ENCODE data around the gene SH3RF3. TPM values are rescaled to one million over a fixed set of nuclear protein-coding genes. Genes with fewer than 3 reads are reported as not detected.

SH3RF3 gene
- total RNA-seq, 1 donor from 2014 or later = 59.5 TPM

DNA sequence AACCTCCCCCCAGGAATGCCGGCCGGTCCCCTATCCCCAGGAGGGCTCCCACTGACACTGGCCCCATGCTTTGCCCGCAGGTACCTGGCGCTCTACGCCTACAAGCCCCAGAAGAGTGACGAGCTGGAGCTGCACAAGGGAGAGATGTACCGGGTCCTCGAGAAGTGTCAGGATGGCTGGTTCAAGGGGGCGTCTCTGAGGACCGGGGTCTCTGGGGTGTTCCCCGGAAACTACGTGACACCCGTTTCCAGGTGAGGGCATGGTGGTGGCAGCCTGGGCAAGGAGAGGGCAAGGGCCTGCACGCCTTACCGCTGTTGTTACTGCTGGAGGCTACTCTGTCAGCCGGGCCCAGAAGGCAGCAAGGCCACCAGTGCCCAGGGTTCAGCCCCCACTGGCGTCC, 303.4 kb downstream of the SH3RF3 start:
- peak; percentile 83 for DNase-seq (ENCODE audit: low spot score)
- H3K4me3 Mint-ChIP-seq (ENCODE audit: unreplicated experiment) = no peak overlapping the region
- H3K4me1 Mint-ChIP-seq (ENCODE audit: low read depth) = peaks cover 47% of the 10 kb centered on the region

DNA sequence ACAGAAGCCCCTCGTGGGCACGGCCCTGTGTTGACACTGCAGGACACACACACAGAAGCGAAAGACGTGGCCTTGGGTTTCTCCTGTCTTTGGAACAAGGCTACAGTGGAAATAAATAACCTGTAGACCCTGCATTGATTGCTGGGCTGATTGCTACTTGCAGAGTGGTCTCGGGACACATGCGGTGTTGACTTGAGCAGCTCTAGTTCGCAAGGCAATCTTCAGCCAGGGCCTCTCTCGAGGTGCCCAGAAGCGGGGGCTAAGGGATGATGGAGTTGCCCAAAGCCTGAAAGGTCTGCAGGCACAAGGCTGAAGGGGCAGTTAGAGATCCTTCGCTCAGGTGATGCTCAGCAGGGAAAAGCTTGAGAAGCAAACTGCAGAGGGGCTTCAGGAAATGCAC, 304.5 kb downstream of the SH3RF3 start:
- peak; percentile 54 for DNase-seq (ENCODE audit: low spot score)
- Mint-ChIP-seq H3K4me1 (ENCODE audit: low read depth) (peaks cover 56% of the 10 kb centered on the region), H3K27me3 (ENCODE audit: low read depth) (no peaks in the 10 kb centered on the region), H3K27ac (ENCODE audit: unreplicated experiment) (peak overlapping the region; percentile 27), H3K4me3 (ENCODE audit: unreplicated experiment) (no peak overlapping the region), H3K9me3 (ENCODE audit: low read depth) (no peaks in the 10 kb centered on the region), H3K36me3 (ENCODE audit: low read depth) (peaks cover 22% of the 10 kb centered on the region)
- TF ChIP-seq, protein P1, sequence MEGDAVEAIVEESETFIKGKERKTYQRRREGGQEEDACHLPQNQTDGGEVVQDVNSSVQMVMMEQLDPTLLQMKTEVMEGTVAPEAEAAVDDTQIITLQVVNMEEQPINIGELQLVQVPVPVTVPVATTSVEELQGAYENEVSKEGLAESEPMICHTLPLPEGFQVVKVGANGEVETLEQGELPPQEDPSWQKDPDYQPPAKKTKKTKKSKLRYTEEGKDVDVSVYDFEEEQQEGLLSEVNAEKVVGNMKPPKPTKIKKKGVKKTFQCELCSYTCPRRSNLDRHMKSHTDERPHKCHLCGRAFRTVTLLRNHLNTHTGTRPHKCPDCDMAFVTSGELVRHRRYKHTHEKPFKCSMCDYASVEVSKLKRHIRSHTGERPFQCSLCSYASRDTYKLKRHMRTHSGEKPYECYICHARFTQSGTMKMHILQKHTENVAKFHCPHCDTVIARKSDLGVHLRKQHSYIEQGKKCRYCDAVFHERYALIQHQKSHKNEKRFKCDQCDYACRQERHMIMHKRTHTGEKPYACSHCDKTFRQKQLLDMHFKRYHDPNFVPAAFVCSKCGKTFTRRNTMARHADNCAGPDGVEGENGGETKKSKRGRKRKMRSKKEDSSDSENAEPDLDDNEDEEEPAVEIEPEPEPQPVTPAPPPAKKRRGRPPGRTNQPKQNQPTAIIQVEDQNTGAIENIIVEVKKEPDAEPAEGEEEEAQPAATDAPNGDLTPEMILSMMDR (IDR thresholded peaks at IDR 0.05) = no peak

More for the DNA sequence above, 303.4 kb downstream of the SH3RF3 start:
- Mint-ChIP-seq H3K36me3 (ENCODE audit: low read depth) (peaks cover 21% of the 10 kb centered on the region), H3K27ac (ENCODE audit: unreplicated experiment) (no peak overlapping the region), H3K9me3 (ENCODE audit: low read depth) (no peaks in the 10 kb centered on the region), H3K27me3 (ENCODE audit: low read depth) (no peaks in the 10 kb centered on the region)
- TF ChIP-seq, protein P1 (IDR thresholded peaks at IDR 0.05) = no peak

DNA sequence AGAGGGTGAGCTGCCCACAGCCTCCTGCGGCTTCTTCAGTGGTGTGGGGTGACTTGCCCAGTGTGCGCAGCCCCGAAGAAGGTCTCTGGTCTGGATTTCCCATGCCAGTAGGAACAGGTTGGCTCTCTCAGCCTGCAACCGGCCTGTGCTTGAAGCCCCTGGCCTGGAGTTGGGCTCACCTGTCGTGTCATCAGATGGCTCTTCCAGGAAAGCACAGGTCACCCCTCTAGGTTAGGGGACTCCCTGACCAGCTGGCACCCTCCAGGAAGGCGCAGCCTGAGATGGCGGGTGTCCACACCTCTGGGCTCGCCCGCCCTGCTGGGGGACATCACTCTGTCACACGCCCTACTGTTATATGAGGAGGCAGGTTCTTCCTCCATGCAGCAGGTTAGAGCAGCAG, 304.9 kb downstream of the SH3RF3 start:
- peak; percentile 80 for DNase-seq (ENCODE audit: low spot score)
- Mint-ChIP-seq H3K36me3 (ENCODE audit: low read depth) (peaks cover 25% of the 10 kb centered on the region), H3K27me3 (ENCODE audit: low read depth) (no peaks in the 10 kb centered on the region), H3K4me1 (ENCODE audit: low read depth) (peaks cover 56% of the 10 kb centered on the region), H3K9me3 (ENCODE audit: low read depth) (no peaks in the 10 kb centered on the region), H3K4me3 (ENCODE audit: unreplicated experiment) (no peak overlapping the region), H3K27ac (ENCODE audit: unreplicated experiment) (peak overlapping the region; percentile 27)
- TF ChIP-seq, protein P1 (IDR thresholded peaks at IDR 0.05) = no peak

DNA sequence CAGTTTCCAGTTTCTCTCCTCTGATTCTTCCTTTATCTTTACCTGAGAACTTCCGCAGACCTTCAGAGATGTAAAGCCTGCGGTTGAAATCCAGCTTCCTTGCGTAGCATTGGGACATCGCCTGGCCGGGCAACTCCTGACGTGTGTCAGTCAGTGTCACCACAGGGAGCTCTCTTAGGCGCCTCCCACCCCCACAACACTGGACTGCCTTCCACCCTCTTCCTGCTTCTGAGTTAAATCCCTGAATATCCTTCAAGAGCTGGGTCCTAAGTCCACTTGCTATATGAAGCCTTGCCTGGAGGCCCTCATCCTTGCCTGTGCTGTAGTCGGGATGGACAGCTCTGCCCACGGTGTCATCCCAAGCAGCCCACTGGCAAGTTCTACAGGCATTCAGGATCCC, 305.3 kb downstream of the SH3RF3 start:
- Mint-ChIP-seq H3K27ac (ENCODE audit: unreplicated experiment) (peak overlapping the region; percentile 99), H3K9me3 (ENCODE audit: low read depth) (no peaks in the 10 kb centered on the region), H3K36me3 (ENCODE audit: low read depth) (peaks cover 26% of the 10 kb centered on the region), H3K4me1 (ENCODE audit: low read depth) (peaks cover 56% of the 10 kb centered on the region), H3K27me3 (ENCODE audit: low read depth) (no peaks in the 10 kb centered on the region), H3K4me3 (ENCODE audit: unreplicated experiment) (no peak overlapping the region)
- TF ChIP-seq, protein P1 (IDR thresholded peaks at IDR 0.05) = no peak
- DNase-seq (ENCODE audit: low spot score) = peak; percentile 73

GRCh38 chr2:109435066-109435690, 306.2 kb downstream of the SH3RF3 start:
- Mint-ChIP-seq H3K36me3 (ENCODE audit: low read depth) (peaks cover 32% of the 10 kb centered on the region), H3K4me1 (ENCODE audit: low read depth) (peaks cover 62% of the 10 kb centered on the region), H3K27me3 (ENCODE audit: low read depth) (no peaks in the 10 kb centered on the region), H3K27ac (ENCODE audit: unreplicated experiment) (peak overlapping the region; percentile 99), H3K9me3 (ENCODE audit: low read depth) (peaks cover 4% of the 10 kb centered on the region), H3K4me3 (ENCODE audit: unreplicated experiment) (no peak overlapping the region)
- TF ChIP-seq, protein P1 (IDR thresholded peaks at IDR 0.05) = no peak
- peak; percentile 43 for DNase-seq (ENCODE audit: low spot score)

Measured in chondrocyte (in vitro differentiated cells).